ENCODE measurements around the gene SARNP.
A peak's percentile ranks its signal among the peaks of the same experiment; 100 is the strongest.

The SARNP gene

DNA sequence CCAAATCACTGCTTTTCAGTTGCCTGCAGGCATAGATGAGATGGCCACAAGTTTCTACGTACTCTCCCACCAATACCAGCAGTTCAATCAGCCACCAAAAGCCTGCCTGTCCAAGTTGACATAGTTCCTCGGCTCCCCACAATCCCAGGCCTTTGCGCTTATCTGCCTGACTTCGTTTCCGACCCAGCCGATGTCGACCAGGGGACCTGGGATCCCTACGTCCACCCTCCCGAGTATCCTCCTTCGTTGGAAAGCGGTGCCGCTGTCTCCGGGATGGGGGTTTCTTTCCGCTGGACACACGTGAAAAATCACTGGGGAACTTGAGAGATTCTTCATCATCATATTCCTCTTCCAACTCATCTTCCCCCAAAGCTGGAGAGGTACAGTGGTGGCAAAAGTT, 10.3 kb upstream of the SARNP start:
- Mint-ChIP-seq H3K9me3 (no peaks in the 10 kb centered on the region), H3K4me3 (peak overlapping the region; percentile 97), H3K27ac (peak overlapping the region; percentile 87), H3K4me1 (ENCODE audit: low read depth) (peaks cover 67% of the 10 kb centered on the region), H3K36me3 (ENCODE audit: low read depth) (peaks cover 49% of the 10 kb centered on the region), H3K27me3 (no peaks in the 10 kb centered on the region)
- no peak for DNase-seq

GRCh38 chr12:55824726-55825125, 7.2 kb upstream of the SARNP start:
- Mint-ChIP-seq H3K27ac (peak overlapping the region; percentile 87), H3K27me3 (no peaks in the 10 kb centered on the region), H3K4me1 (ENCODE audit: low read depth) (peaks cover 57% of the 10 kb centered on the region), H3K36me3 (ENCODE audit: low read depth) (peaks cover 36% of the 10 kb centered on the region), H3K9me3 (no peaks in the 10 kb centered on the region), H3K4me3 (peak overlapping the region; percentile 49)
- DNase-seq: no peak

DNA sequence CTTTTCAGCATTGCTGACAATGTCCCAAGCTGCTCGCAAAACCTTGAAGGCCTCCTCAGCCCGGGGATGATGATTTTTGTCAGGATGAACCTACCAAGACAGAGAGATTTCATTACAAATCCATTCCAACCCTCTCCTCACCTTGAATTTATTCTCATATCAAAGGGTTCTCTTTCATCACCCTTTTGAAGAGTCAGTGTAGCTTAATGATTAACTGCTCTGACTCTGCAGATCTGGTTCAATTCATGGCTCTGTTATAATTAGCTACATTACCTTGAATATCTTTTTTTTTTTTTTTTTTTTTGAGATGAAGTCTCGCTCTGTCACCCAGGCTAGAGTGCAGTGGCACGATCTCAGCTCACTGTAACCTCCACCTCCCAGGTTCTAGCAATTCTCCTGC, 5.9 kb upstream of the SARNP start:
- H3K27ac Mint-ChIP-seq: peak overlapping the region; percentile 87
- no peaks in the 10 kb centered on the region for H3K27me3 Mint-ChIP-seq
- peaks cover 27% of the 10 kb centered on the region for H3K36me3 Mint-ChIP-seq (ENCODE audit: low read depth)
- H3K4me1 Mint-ChIP-seq (ENCODE audit: low read depth): peaks cover 67% of the 10 kb centered on the region
- DNase-seq: no peak
- H3K9me3 Mint-ChIP-seq: no peaks in the 10 kb centered on the region
- no peak overlapping the region for H3K4me3 Mint-ChIP-seq

DNA sequence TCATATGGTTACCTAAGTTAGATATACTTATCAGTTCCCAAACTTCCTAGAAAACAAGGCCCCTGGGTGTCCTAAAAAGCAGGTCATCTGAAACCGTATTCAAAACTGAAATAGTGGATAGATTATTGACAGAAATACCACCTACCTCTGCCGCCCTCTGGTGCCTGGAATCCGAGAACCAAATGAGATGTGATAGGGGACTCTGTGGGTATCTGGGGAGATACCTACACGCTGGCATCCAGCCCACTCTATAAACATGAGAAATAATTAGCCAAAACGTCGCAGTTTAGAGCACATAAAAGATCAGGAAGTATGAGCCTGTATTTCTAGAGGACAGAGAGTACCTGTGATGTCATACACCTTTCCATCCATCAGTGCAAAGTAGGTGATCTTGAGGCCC, 4.7 kb upstream of the SARNP start:
- Mint-ChIP-seq H3K36me3 (ENCODE audit: low read depth) (peaks cover 15% of the 10 kb centered on the region), H3K27me3 (no peaks in the 10 kb centered on the region), H3K9me3 (no peaks in the 10 kb centered on the region), H3K4me3 (no peak overlapping the region), H3K27ac (peak overlapping the region; percentile 79), H3K4me1 (ENCODE audit: low read depth) (peaks cover 59% of the 10 kb centered on the region)
- no peak for DNase-seq

DNA sequence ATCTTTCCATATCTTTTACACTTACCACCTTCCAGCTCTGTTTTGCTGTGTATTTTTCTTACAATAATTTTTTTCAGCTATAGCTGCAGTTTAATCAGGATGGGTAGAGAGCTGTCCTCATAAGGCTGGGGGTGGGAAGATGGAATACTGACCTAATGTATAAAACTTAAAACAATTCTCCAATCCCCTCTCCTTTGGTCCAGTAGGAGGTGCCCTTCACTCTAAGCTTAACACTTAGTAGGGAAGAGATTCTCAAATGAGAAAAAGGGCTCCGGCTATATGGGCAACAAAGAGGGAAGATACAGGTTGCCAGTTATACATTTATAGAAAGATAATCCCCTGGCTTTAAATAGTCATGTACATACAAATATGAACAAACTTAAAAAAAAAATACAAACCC, 3.2 kb upstream of the SARNP start:
- Mint-ChIP-seq H3K27me3 (no peaks in the 10 kb centered on the region), H3K36me3 (ENCODE audit: low read depth) (peaks cover 6% of the 10 kb centered on the region), H3K9me3 (no peaks in the 10 kb centered on the region), H3K4me3 (no peak overlapping the region), H3K27ac (peak overlapping the region; percentile 76), H3K4me1 (ENCODE audit: low read depth) (peaks cover 54% of the 10 kb centered on the region)
- no peak for DNase-seq

GRCh38 chr12:55818886-55819285, 1.4 kb upstream of the SARNP start:
- Mint-ChIP-seq H3K36me3 (ENCODE audit: low read depth) (peaks cover 23% of the 10 kb centered on the region), H3K27me3 (no peaks in the 10 kb centered on the region), H3K4me3 (no peak overlapping the region), H3K27ac (no peak overlapping the region), H3K9me3 (no peaks in the 10 kb centered on the region), H3K4me1 (ENCODE audit: low read depth) (peaks cover 56% of the 10 kb centered on the region)
- no peak for DNase-seq

DNA sequence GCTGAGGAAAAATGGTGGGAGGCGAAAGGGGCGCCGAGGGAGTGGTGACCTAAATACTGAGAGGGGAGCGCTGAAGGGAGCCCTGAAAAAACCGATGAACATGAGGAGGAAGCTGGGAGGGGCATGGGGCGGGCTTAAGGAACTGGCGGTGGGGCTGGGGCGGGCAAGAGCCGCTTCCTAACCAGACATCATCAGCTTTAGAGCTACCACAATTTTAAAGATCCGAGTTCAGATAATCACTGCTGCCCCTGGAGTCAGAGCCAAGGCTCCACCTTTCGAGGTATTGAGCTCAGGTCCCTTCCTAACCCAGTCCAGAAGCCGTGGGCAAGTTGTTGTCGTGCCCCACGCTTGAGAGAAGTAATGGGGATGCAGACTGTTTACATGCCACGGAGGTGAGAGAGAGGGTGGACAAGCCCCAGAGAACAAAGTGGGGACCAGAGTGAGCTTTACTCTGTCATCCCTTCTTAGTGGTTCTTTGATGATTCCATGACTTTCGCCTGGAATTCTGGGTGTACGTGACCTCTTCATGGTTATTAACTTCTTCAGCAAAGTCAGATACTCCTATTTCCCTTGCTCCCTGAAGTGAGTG, 710 bp upstream of the SARNP start:
- H3K27ac Mint-ChIP-seq: no peak overlapping the region
- H3K9me3 Mint-ChIP-seq: no peaks in the 10 kb centered on the region
- H3K4me3 Mint-ChIP-seq: no peak overlapping the region
- no peaks in the 10 kb centered on the region for H3K27me3 Mint-ChIP-seq
- peaks cover 55% of the 10 kb centered on the region for H3K4me1 Mint-ChIP-seq (ENCODE audit: low read depth)
- H3K36me3 Mint-ChIP-seq (ENCODE audit: low read depth): peaks cover 29% of the 10 kb centered on the region
- no peak for DNase-seq

DNA sequence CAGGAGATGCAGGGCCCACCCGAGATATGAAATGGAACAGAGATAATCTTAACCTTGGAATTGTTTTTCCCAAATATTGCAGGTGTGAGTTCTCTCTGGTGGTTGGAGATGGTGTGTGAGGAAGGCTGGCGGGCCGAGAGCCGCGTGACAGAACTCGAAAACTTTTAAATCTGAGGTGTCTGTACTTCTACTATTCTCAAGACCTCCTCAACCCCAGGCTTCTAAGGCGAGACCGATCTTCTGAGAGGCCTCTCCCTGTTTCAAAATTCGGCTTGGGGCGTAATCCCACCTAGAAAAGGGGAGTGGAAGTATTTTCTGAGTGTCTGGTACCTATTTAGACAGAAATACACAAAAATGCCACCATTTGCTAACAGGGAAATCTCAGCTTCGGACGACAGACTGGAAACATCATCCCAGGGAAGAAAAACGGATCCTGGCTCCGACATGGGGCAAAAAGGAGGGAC, 611 bp downstream of the SARNP start:
- DNase-seq: no peak
- Mint-ChIP-seq H3K27me3 (no peaks in the 10 kb centered on the region), H3K36me3 (ENCODE audit: low read depth) (peaks cover 42% of the 10 kb centered on the region), H3K4me3 (no peak overlapping the region), H3K4me1 (ENCODE audit: low read depth) (peaks cover 55% of the 10 kb centered on the region), H3K9me3 (no peaks in the 10 kb centered on the region), H3K27ac (no peak overlapping the region)

DNA sequence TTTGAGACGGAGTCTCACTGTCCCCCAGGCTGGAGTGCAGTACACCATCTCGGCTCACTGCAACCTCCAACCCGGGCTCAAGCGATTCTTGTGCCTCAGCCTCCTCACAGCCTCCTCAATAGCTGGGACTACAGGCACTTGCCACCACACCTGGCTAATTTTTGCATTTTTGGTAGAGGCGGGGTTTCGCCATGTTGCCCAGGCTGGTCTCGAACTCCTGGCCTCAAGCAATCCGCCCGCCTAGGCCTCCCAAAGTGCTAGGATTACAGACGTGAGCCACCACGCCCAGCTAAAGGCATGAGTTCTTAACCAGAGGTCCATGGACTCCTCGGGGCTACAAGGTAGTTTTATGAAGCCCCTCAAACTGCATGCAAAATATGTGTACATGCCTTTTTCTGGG, 2.1 kb downstream of the SARNP start:
- peaks cover 53% of the 10 kb centered on the region for H3K36me3 Mint-ChIP-seq (ENCODE audit: low read depth)
- no peaks in the 10 kb centered on the region for H3K9me3 Mint-ChIP-seq
- no peak for DNase-seq
- H3K4me1 Mint-ChIP-seq (ENCODE audit: low read depth): peaks cover 60% of the 10 kb centered on the region
- no peak overlapping the region for H3K27ac Mint-ChIP-seq
- H3K27me3 Mint-ChIP-seq: no peaks in the 10 kb centered on the region
- peak overlapping the region; percentile 30 for H3K4me3 Mint-ChIP-seq

- Mint-ChIP-seq H3K9me3 (no peaks in the 10 kb centered on the region), H3K4me3 (peak overlapping the region; percentile 8), H3K36me3 (ENCODE audit: low read depth) (peaks cover 65% of the 10 kb centered on the region), H3K27me3 (no peaks in the 10 kb centered on the region), H3K4me1 (ENCODE audit: low read depth) (peaks cover 57% of the 10 kb centered on the region), H3K27ac (peak overlapping the region; percentile 81)
- DNase-seq: no peak
Measured at GRCh38 chr12:55814257-55814656, 3.3 kb downstream of the SARNP start.

GRCh38 chr12:55812088-55812487, 5.4 kb downstream of the SARNP start:
- H3K27ac Mint-ChIP-seq: peak overlapping the region; percentile 36
- peaks cover 81% of the 10 kb centered on the region for H3K36me3 Mint-ChIP-seq (ENCODE audit: low read depth)
- H3K4me3 Mint-ChIP-seq: no peak overlapping the region
- H3K9me3 Mint-ChIP-seq: no peaks in the 10 kb centered on the region
- no peaks in the 10 kb centered on the region for H3K27me3 Mint-ChIP-seq
- DNase-seq: no peak
- H3K4me1 Mint-ChIP-seq (ENCODE audit: low read depth): peaks cover 52% of the 10 kb centered on the region

DNA sequence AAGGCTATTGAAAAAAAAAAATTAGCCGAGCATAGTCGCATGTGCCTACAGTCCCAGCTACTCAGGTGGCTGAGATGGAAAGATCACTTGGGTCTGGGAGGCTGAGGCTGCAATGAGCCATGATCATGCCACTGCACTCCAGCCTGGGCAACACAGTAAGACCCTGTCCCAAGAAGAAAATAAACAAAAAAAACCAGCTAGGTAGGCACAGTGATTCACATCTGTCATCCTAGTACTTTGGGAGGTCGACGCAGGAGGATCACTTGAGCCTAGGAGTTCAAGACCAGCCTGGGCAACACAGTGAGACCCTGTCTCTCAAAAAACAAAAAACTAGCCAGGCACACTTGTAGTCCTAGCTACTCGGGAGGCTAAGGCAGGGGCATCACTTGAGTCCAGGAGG, 8.2 kb downstream of the SARNP start:
- Mint-ChIP-seq H3K27ac (peak overlapping the region; percentile 72), H3K36me3 (ENCODE audit: low read depth) (peaks cover 76% of the 10 kb centered on the region), H3K9me3 (no peaks in the 10 kb centered on the region), H3K4me3 (no peak overlapping the region), H3K27me3 (no peaks in the 10 kb centered on the region), H3K4me1 (ENCODE audit: low read depth) (peaks cover 44% of the 10 kb centered on the region)
- no peak for DNase-seq

GRCh38 chr12:55806982-55807381, 10.5 kb downstream of the SARNP start:
- peaks cover 35% of the 10 kb centered on the region for H3K4me1 Mint-ChIP-seq (ENCODE audit: low read depth)
- H3K9me3 Mint-ChIP-seq: no peaks in the 10 kb centered on the region
- H3K4me3 Mint-ChIP-seq: no peak overlapping the region
- no peak for DNase-seq
- peaks cover 76% of the 10 kb centered on the region for H3K36me3 Mint-ChIP-seq (ENCODE audit: low read depth)
- H3K27ac Mint-ChIP-seq: no peak overlapping the region
- no peaks in the 10 kb centered on the region for H3K27me3 Mint-ChIP-seq

DNA sequence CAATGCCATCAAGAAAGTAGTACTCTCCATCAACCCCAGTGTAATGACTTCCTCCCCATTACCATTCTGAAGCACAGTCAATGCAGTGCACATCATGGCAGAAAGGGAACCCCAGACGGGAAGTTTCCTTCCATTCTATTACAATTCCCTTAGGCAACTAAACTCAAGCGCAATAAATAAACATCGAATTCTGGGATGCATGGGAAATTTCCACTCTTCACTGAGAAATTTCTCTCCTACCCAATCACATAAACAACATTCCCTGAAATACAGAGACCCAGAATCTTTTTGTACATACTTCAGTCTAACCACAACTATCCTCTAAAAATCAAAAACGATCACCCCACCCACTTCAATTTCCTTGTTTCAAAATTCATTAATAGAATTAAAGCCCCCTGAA, 20.0 kb downstream of the SARNP start:
- H3K9me3 Mint-ChIP-seq: no peaks in the 10 kb centered on the region
- H3K4me1 Mint-ChIP-seq (ENCODE audit: low read depth): peaks cover 20% of the 10 kb centered on the region
- no peaks in the 10 kb centered on the region for H3K27me3 Mint-ChIP-seq
- H3K4me3 Mint-ChIP-seq: no peak overlapping the region
- H3K36me3 Mint-ChIP-seq (ENCODE audit: low read depth): peaks cover 94% of the 10 kb centered on the region
- no peak overlapping the region for H3K27ac Mint-ChIP-seq
- DNase-seq: no peak

DNA sequence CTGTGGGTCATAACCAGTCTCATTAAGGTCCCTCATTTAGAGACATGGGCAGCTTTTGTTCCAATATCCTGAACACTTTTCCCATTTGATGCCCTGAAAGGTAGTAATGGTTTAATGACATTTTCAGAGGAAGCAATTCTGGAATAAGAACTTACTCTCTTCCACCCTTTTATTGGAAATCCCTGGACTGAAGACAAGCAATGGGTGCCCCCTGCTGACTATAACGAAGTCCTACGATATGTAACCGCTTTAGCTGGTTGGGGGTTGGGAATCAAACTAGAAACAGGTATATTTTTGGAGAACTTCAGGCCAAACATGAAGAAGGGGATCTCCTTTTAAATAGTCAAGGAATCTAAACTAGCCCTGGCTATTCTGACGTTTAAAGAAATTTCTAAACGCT, 20.5 kb downstream of the SARNP start:
- H3K36me3 Mint-ChIP-seq (ENCODE audit: low read depth): peaks cover 95% of the 10 kb centered on the region
- no peak for DNase-seq
- H3K27me3 Mint-ChIP-seq: no peaks in the 10 kb centered on the region
- H3K4me3 Mint-ChIP-seq: no peak overlapping the region
- H3K4me1 Mint-ChIP-seq (ENCODE audit: low read depth): peaks cover 20% of the 10 kb centered on the region
- H3K27ac Mint-ChIP-seq: peak overlapping the region; percentile 81
- no peaks in the 10 kb centered on the region for H3K9me3 Mint-ChIP-seq

DNA sequence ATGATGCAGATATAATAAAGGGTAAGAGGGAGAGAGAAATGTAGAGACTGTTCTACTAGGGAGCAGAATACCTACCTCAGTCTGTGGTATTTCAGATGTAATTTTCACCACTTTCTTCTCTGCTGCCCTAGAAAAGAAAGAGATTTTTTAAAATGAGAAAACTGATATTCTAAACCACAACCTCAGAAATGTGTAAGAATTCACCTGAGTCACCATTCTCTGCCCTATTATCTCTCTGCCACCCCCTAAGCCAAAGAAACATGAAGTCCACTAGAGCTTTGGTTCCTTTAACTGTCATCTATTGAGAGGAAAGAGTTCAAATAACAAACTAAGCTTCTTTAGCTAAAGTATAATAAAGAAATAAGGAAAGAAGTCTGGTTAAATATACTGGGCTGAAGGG, 21.6 kb downstream of the SARNP start:
- Mint-ChIP-seq H3K27me3 (no peaks in the 10 kb centered on the region), H3K4me1 (ENCODE audit: low read depth) (peaks cover 20% of the 10 kb centered on the region), H3K9me3 (no peaks in the 10 kb centered on the region), H3K4me3 (no peak overlapping the region), H3K27ac (peak overlapping the region; percentile 81), H3K36me3 (ENCODE audit: low read depth) (peaks cover 95% of the 10 kb centered on the region)
- no peak for DNase-seq
